GM19023 (cell line): ENCODE measurements around the gene CACNB4.
"Not testable (repeated sequence)": the region's sequence is repeated elsewhere in the genome, so short reads cannot be mapped to it uniquely, and the experiment has no call there.

Experiments
- ATAC-seq: cut with Tn5 transposase; IDR thresholded peaks from one replicate; pipeline ENCODE4 v1.9.1; 2021; ENCODE audit warnings: mild to moderate bottlenecking, moderate library complexity; ENCODE audit not compliant: unreplicated experiment

CACNB4 gene

DNA sequence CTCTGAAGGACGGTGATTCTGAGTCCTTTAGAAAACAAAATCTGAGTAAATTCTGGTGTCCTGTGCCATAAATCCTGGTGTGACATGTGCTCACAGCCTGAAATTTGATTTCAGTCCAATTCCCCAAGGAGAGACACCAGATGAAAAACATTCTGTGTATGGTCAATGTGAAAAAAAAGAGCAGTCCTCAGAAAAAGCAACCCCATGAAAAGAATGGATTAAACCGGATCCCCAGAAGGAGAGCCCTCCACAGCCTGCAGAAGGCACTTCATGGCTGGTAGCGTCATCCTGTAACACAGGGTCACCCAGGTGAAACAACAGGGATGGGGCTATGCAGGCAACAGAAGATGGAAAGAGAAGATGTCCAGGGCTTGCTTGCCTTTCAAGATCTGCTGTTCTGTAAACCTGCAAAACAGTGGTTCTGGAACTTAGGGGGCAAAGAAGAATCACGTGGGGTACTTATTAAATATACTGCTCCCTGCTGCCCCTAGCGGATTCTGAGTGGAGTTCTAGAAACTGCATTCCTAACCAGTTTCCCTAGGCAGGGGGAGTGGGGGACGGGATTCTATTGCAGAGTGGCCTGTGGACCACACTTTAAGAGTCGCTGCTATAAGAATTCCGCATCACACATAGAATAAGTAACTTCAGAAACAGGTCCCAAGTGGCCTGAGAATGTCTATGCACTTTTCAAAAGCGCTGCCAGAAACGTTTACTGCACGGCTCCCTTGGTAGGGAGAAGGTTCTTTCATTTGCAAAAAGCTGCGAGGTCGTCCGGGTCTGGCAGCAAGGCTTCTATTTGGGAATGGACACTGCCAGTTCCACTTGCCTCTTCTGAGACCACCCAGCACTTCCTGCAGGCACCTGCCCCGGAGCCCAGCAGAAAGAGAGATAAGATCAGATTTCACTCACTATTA, 151.7 kb downstream of the CACNB4 start:
- no peak for ATAC-seq

DNA sequence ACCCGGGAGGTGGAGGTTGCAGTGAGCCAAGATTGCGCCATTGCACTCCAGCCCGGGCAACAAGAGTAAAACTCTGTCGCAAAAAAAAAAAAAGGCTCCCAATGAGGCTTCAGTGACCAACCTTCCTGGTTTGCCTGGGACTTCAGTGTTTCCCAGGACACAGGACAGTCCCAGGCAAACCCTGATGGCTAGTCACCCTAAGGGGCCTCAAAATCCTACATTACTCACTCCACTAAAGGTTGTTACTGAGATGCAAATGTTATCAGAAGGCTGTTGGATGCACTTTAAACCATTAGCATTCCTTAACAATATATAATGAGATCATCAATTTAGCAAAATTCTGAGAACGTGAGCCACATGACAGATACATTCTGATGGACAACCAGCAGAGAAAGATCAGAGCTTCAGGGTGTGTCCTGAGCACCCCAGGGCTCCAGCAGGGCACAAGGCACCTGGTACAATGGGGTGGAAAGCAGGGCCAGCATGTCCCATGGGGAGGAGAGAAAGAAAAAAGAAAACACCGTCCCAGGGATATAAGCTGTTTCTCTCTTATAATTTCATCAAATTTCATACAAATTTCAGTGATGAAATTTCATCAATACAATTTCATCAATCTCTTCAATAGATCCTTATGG, 152.5 kb downstream of the CACNB4 start:
- ATAC-seq: no peak

DNA sequence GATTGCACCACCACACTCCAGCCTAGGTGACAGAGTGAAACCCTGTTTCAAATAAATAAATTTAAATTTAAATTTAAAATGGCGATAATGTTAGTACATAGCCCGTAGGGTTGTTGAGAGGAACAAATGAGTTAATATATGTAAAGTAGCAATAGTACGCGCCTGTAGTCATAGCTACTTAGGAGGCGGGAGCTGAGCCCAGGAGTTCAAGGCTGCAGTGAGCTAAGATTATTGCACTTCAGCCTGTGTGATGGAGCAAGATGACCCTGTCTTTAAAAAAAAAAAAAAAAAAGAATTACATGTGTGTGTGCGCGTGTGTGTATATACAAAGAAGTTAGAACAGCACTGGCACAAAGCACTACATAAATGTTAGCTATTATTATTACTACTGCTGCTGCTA, 153.2 kb downstream of the CACNB4 start:
- ATAC-seq: no peak

DNA sequence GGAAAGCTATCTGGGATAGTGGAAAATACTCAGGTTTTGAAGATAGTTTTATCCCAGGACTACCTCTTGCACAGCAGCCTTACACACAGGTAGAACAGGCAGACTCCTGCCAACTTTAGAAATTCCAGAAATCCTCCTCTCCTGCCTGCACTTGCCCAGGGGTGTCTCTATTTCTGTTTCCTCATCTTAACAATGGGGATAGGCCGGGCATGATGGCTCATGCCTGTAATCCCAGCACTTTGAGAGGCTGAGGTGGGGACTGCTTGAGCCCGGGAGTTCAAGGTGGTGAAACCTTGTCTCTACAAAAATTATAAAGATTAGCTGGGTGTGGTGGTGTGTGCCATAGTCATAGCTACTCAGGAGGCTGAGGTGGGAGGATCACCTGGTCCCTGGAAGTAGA, 153.7 kb downstream of the CACNB4 start:
- no peak for ATAC-seq

DNA sequence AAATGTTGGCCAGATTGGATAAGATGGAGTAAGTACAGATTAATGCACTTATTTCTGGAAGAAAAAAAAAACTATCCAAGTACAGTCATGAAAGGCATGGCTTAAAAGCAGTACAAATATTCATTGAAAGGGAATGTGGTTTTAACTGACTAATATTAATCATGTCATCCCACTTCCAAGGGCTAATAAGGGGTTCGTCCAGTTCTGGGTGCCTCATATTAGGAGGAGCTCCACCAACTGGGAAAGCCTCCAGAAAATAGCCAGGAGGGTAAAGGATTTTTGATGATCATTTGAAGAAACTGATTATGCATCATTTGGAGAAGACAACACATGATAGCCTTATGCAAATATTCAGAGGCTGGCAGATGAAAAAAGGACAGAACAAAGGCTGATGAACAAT, 155.4 kb downstream of the CACNB4 start:
- ATAC-seq: no peak

DNA sequence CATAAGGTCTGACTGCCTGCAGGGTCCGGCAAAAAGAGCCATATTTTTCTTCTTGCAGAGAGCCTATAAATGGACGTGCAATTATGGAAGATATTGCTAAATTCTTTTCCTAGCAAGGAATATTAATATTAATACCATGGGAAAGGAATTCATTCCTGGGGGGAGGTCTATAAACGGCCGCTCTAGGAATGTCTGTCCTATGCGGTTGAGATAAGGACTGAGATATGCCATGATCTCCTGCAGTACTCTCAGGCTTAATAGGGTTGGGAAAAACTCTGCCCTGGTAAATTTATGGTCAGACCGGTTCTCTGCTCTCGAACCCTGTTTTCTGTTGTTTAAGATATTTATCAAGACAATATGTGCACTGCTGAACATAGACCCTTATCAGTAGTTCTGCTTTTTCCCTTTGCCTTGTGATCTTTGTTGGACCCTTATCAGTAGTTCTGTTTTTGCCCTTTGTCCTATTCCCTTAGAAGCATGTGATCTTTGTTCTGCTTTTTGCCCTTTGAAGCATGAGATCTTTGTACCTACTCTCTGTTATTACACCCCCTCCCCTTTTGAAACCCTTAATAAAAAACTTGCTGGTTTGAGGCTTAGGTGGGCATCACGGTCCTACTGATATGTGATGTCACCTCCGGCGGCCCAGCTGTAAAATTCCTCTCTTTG, 156.2 kb downstream of the CACNB4 start:
- not testable (repeated sequence) for ATAC-seq

DNA sequence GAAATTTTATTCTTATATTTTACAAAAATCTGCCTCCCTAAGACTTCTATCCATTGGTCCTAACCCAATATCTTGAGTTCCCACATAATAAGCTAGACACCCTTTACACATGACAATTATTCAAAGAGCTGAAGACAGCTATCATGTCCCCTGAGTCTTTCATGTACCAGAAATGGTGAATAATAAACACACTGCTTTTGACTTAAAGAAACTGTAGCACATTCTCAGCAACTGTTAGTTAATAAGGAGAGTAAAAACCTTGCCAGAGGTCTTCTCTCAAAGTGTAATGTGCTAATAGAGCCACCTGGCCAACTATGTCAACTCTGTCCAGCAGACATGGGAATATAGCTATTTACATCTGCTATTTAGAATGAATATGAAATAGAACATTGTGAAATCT, 160.9 kb downstream of the CACNB4 start:
- ATAC-seq: no peak

DNA sequence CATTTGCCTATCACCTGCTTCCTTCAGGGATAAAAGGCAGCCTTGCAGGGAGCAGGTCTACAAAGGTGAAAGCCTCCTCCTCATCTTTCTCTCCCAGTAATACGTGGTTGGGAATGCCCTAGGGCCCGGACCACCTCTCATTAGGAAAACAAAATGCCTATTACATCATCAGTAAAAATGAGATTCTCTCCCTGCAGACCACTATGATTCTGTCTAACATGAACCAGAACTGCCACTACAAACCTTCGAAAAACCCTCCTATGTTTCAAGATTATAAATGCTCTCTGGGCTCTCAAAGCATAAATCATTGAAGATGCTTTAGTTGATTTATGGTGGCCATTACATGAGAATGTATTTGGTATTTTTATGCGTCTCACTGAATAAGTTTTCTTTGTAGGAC, 162.2 kb downstream of the CACNB4 start:
- no peak for ATAC-seq

DNA sequence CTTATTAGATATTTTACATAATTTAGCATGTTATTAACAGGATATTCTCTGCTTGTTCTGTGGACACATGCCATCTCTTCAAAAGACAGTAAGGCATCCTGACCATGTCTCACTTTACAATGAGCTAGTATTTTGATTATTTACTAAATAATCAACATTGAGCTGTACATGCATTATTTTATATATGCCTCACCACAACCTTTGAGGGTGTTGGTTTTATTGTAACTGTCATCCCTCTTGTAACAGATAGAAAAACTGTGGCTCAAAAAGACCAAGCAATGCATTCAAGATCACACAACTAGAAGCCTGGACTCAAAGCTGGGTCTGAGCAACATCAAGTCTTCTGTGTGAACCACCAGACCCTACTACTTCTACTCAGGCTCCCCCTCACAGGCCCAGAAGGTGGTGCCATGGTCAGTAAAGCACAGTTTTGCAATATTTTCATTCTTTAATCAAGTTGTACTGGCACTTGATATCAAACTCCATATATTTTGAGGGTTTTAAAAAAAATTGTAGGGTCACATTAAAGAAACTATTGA, 165.5 kb downstream of the CACNB4 start:
- ATAC-seq: no peak

DNA sequence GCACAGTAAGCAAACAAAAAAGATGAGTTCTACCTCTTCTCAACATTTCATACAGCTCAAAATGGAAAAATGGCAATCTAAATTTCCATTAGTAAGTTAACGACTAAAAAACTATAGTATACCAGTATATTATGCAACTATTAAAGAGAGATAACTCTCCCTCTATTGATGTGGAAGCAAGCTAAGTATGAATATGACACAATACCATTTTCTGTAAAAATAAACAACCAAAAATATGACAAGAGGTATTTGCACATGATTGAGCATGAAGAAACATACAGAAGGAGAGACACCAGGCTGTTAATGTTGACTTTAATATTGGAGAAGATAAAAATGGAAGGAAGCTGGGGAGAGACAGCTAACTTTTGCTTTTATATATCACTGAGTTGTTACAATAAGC, 167.1 kb downstream of the CACNB4 start:
- ATAC-seq: no peak

DNA sequence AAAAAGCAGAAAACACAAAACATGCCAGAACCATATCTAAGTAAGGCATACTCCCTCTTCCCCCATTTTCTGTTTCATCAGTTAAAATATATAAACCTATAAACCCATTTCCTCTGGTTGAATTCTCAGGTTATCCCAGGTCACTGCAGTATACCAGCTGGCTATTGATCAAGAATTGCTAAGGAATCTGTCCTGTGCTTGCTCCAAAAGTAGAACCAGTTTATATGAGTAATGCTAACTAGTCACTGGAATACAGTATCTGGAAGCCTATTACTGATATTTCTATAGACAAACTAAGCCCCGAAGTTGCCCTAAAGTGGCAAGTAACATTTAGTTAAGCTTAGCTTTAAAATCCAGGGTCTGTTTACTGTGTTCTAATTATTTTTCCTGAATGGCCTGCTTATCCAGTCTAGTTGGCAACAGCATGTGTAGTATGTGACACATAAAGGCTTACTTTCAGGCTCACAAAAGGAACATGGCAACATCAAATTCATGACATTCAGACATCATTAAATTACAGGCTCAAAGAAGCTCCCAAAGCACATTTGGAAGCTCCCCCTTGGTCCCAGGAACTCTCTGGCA, 167.7 kb downstream of the CACNB4 start:
- no peak for ATAC-seq

DNA sequence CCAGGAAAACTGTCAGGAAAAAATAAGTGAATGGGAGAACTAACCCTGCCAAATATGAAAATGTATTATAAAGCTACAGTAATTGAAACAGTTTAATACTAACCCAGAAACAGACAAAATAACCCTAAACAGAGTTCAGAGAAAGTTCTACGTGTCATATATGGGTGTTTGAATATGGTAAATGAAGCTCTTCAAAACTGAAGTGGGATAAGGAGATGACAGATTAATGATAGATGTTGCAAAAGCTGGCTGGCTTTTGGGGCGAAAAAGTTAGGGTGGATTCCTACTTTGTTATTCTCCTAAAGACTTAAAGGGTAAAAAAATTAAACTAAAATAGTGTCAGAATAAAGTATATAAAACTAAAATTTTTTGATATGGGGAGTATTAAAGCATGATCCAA, 168.8 kb downstream of the CACNB4 start:
- ATAC-seq: no peak

DNA sequence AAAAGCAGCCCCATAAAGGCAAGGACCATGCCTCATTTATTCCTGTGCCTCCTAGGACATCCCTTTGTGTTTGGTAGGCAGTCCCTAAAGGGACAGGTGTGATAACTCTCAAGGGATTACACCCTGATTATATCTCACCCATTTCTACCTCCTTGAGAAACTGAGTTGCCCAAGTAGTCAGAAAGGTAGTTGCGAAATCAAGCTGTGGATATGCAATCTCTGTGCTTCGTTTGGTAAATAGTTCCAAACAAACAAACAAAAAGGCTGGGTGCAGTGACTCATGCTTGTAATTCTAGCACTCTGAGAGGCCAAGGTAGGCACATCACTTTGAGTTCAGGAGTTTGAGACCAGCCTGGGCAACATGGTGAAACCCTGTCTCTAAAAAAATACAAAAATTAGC, 170.5 kb downstream of the CACNB4 start:
- no peak for ATAC-seq

DNA sequence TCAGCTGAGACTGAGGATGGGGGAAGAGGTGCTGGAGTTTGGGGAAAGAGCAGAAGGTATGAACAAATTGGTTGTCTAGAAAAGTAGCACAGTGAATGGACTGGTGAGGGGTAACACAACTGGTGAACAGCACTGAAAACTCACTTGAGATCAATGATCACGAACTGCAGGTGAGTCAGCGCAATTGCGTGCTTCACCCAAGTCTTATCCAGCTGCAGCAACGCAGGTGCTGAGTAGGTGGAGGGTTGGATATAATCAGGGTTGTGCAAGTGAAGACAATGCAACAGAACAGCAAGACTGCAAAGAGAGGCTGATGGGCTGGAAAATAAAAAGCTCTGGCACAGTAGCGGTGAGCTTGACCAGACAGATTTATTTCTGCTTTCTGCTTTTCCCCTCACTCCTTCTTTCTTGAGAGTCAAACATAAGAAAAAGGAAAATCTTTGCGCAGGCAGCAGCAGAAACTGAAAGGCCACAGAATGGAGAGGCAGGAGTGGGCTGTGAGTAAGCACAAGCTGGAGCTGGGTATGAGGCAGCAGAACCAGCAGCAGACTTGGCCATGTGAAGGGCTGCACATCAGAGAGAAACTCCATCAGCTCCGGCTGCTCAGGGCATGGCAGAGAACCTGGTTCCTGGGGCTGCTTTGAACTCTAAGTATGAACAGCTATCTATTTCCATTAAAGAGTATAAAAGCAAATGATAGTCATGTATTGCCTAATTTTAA, 171.2 kb downstream of the CACNB4 start:
- no peak for ATAC-seq

DNA sequence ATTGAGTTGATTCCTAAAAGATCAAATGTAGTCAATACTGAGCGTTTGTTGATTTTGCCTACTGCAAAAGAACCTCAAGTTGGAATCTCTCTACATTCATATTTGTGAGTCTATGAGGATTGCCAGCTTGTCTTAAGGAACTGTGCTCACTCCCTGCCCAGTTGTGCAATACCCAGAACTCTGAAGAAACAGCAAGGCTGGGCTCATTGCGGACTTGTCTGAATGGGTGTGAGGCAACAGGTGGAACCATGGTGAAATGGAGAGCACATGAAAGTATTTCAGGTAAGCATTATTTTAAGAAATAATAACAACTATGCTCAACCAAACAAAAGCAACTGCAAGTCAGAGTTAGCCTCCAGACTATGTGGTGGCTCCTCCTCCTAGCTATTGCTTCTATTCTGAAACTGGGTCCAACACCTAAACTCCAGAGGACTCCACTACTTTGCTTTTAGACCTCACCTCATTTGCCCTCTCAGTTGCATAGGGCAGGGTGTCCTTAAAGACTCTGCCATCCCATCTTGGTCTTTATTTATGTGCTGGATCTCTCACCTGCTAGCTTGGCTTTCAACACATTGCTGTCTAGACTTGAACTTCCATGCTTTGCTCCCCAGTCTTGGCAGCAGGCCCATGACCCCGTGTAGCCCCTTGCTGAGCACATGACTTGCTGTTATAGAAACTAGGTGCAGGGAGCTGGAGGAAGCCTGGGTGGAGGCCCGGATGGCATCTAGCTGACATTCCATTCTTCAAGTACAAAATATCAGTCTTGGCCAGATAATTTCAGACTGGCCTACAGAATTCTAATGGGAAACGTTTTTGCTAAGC, 175.8 kb downstream of the CACNB4 start:
- ATAC-seq: no peak

DNA sequence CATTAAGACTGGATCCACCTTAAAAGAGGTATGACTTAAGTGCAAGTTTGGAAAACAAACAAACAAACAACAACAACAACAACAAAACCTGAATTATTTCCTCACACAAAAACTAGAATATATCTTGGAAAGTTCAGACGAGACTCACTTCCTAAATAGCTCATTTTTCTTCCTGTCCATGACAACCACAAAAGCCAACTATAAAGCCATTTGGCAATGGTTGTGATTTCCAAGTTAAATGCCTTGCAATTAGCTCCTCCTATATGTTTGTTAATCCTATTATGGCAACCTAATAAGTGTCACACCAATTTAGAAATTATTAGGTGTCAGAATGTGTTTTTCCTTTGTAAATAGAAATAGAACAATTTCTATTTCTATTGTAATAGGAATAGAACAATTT, 179.1 kb downstream of the CACNB4 start:
- ATAC-seq: no peak

DNA sequence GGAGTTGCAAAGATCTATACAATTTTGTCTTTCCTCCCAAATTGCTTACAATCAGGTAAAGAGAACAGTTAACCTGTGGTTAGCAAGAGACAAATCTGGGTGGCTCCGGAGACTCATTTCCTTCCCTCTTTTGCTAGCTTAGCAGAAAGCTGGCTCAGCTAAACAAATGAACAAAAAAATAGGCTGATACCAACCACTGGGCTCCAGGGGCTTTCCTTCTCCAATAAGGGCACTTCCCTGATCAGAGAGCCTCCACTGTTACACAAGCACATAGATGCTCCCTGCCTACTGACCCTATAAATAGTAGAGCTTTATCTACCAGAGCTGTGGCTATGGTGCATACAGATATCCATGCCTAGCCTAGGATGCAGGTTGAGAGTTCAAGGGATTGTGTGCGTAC, 180.5 kb downstream of the CACNB4 start:
- no peak for ATAC-seq

DNA sequence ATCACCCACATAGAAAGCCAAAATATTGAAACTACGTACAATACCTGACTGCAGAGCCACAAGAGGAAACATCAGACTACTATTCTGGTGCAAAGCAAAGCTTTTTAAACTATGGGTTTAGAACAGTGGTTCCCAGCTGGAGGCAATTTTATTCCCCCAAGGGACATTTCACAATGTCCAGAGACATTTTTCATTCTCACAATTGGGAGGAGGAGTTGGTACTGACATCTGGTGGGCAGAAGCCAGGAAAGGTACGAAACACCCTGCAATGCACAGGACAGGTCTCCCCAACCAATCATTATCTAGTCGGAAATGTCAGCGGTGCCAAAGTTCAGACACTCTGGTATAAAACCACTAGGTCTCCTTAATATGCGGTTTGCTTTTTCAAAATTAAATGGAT, 182.2 kb downstream of the CACNB4 start:
- ATAC-seq: no peak

DNA sequence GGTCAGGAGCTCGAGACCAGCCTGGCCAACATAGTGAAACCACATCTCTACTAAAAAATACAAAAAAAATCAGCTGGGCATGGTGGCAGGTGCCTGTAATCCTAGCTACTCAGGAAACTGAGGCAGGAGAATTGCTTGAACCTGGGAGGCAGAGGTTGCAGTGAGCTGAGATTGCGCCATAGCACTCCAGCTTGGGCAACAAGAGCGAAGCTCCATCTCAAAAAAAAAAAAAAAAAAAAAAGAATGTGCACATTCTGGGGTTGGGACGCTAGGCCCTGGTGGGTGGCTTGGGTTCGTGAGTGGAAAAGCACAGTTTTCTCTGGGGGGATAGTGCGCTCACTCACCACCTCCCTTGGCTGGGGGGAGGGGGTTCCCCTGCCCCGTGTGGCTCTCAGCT, 183.2 kb downstream of the CACNB4 start:
- ATAC-seq: not testable (repeated sequence)
